GM18505 (cell line): ENCODE data around the gene DBP.

ENCODE experiments used
- ATAC-seq: cut with Tn5 transposase; IDR thresholded peaks from one replicate; pipeline ENCODE4 v1.9.1; 2021; ENCODE audit not compliant: unreplicated experiment
- POLR2A ChIP-seq: IDR thresholded peaks from 4 replicates; pipeline ENCODE4 v1.6.1; 2011; ENCODE audit warnings: borderline replicate concordance; ENCODE audit not compliant: insufficient read depth, insufficient read length; ENCODE audit errors: extremely low read depth

The DBP gene

GRCh38 chr19:48611872-48612271 lies 25.3 kb downstream of the DBP start:
- ATAC-seq: no peak
- TF ChIP-seq POLR2A: no peak

GRCh38 chr19:48609571-48610108 lies 27.5 kb downstream of the DBP start:
- no peak for TF ChIP-seq POLR2A
- ATAC-seq: no peak

GRCh38 chr19:48608798-48609263 lies 28.3 kb downstream of the DBP start:
- ATAC-seq: peak; percentile 58
- TF ChIP-seq POLR2A: no peak

- no peak for TF ChIP-seq POLR2A
- no peak for ATAC-seq
Observed at GRCh38 chr19:48607359-48607755, 29.8 kb downstream of the DBP start.

GRCh38 chr19:48606463-48607358 lies 30.5 kb downstream of the DBP start, which contains the start of gene SPACA4:
SPACA4 (plus strand) TSS chr19:48606742; CDS start chr19:48606979, 237 bp downstream.
- TF ChIP-seq POLR2A: no peak
- no peak for ATAC-seq

GRCh38 chr19:48603850-48604249 lies 33.3 kb downstream of the DBP start:
- TF ChIP-seq POLR2A: no peak
- no peak for ATAC-seq

- TF ChIP-seq POLR2A: no peak
- ATAC-seq: no peak
Observed at GRCh38 chr19:48603449-48603848, 33.7 kb downstream of the DBP start.

- TF ChIP-seq POLR2A: no peak
Observed at GRCh38 chr19:48603001-48603400, 34.2 kb downstream of the DBP start.

GRCh38 chr19:48600679-48601417 lies 36.3 kb downstream of the DBP start:
- no peak for TF ChIP-seq POLR2A
- no peak for ATAC-seq

More at GRCh38 chr19:48603001-48603400, 34.2 kb downstream of the DBP start:
- ATAC-seq: no peak

GRCh38 chr19:48598996-48599700 lies 38.0 kb downstream of the DBP start:
- TF ChIP-seq POLR2A: no peak
- no peak for ATAC-seq

GRCh38 chr19:48596679-48597465 lies 40.3 kb downstream of the DBP start:
- peak; percentile 32 for TF ChIP-seq POLR2A
- ATAC-seq: no peak

- no peak for ATAC-seq
- no peak for TF ChIP-seq POLR2A
Observed at GRCh38 chr19:48596237-48596636, 40.9 kb downstream of the DBP start.
